Hepatocyte (in vitro differentiated cells): Measurements from ENCODE around the gene NOS1.

Experiments used
- EZH2 ChIP-seq: fragments of 200-600 bp; sonication (generic); IDR thresholded peaks from 2 replicates; pipeline ENCODE4 v1.6.1; 2016; ENCODE audit warnings: antibody characterized with exemption, mild to moderate bottlenecking, borderline replicate concordance
- EZH2phosphoT487 ChIP-seq: fragments of 200-600 bp; sonication (generic); IDR thresholded peaks from one replicate; pipeline ENCODE4 v1.6.1; 2018; ENCODE audit warnings: antibody characterized with exemption, mild to moderate bottlenecking, low read depth, moderate library complexity; ENCODE audit not compliant: unreplicated experiment, severe bottlenecking
- TF ChIP-seq, protein P1 (sequence below): fragments of 200-600 bp; sonication (generic); IDR thresholded peaks from 2 replicates; pipeline ENCODE4 v1.5.1; 2016; ENCODE audit warnings: antibody characterized with exemption, mild to moderate bottlenecking; ENCODE audit not compliant: poor library complexity

DNA sequence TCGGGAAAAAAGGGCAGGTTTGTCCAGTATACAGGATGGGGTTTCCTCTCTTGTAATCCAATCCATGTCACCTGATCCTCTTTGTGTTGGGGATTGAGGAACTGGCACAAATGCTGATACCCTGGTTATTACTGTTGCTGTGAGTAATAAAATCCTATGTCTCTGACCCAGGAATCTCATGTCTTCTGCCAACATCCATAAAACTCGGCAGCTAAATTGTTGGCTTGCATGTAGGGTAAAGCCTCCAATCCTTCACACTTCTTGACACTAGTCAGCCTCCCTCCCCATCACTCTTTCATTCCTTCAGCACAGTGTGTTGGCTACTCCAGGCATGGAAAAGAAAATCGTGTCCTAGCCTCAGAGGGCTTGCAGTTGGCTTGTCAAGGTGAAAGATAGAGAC, 9.2 kb upstream of the NOS1 start:
- TF ChIP-seq, protein P1, sequence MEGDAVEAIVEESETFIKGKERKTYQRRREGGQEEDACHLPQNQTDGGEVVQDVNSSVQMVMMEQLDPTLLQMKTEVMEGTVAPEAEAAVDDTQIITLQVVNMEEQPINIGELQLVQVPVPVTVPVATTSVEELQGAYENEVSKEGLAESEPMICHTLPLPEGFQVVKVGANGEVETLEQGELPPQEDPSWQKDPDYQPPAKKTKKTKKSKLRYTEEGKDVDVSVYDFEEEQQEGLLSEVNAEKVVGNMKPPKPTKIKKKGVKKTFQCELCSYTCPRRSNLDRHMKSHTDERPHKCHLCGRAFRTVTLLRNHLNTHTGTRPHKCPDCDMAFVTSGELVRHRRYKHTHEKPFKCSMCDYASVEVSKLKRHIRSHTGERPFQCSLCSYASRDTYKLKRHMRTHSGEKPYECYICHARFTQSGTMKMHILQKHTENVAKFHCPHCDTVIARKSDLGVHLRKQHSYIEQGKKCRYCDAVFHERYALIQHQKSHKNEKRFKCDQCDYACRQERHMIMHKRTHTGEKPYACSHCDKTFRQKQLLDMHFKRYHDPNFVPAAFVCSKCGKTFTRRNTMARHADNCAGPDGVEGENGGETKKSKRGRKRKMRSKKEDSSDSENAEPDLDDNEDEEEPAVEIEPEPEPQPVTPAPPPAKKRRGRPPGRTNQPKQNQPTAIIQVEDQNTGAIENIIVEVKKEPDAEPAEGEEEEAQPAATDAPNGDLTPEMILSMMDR: no peak
- TF ChIP-seq EZH2 (no peak), EZH2phosphoT487 (no peak)
